Fibroblast of lung (primary cell): Measurements from ENCODE around the gene PLA2G4B.

Experiments
- CTCF ChIP-seq, 2 donors: IDR thresholded peaks in 1 of 2; conservative IDR thresholded peaks in 1 of 2; 1 replicate in 1 of 2; 2 replicates in 1 of 2; pipeline ENCODE4 v1.5.1; 2011 to 2012; ENCODE audit warnings: low read length in 2 of 2, control low read depth in 1 of 2, inconsistent platforms in 1 of 2, low read depth in 1 of 2, mild to moderate bottlenecking in 1 of 2
- EZH2 ChIP-seq: IDR thresholded peaks from 2 replicates; pipeline ENCODE4 v1.5.1; 2012; ENCODE audit warnings: low read length, control low read depth, mild to moderate bottlenecking; ENCODE audit errors: missing control alignments

GRCh38 chr15:41882689-41883483, 44.2 kb downstream of the PLA2G4B start:
- TF ChIP-seq CTCF (conservative IDR thresholded peaks at IDR 0.05 in 1 of 2, IDR thresholded peaks at IDR 0.05 in 1 of 2; ENCODE audit: low read depth in 1 of 2, low read length in 2 of 2) = no peak
- TF ChIP-seq EZH2 = no peak
